Urinary bladder (tissue), 4 donors: ENCODE results near the gene CLPTM1L. TPM values are rescaled to one million over a fixed set of nuclear protein-coding genes. Genes with fewer than 3 reads are reported as not detected.
A peak's percentile ranks its signal among the peaks of the same experiment; 100 is the strongest.

Experiments
- DNase-seq: peaks from one replicate; pipeline ENCODE4 v3.0.0-alpha.2; 2015; ENCODE audit errors: extremely low spot score
- H3K27ac ChIP-seq: one replicate; pipeline ENCODE4 v1.5.1; 2013; ENCODE audit warnings: low read depth, mild to moderate bottlenecking, moderate library complexity
- H3K36me3 ChIP-seq: one replicate; pipeline ENCODE4 v1.6.1; 2013; ENCODE audit warnings: mild to moderate bottlenecking, moderate library complexity; ENCODE audit not compliant: insufficient read depth
- H3K4me1 ChIP-seq: one replicate; pipeline ENCODE4 v1.6.1; 2013; ENCODE audit warnings: mild to moderate bottlenecking, moderate library complexity; ENCODE audit not compliant: insufficient read depth
- H3K4me3 ChIP-seq: one replicate; pipeline ENCODE4 v1.5.1; 2013; ENCODE audit warnings: low read depth, low read length
- WGBS: extraction: QIAGEN DNeasy Blood & Tissue Kit; methylation state at CpG from one replicate; pipeline ENCODE4 v1.1.7; 2013; 5-methylcytosine and 5-hydroxymethylcytosine counted together
- polyA plus RNA-seq: library from polyadenylated mRNA; stranded (reverse); fragments of 200-250 nt; gene quantifications from one replicate; pipeline ENCODE4 v1.2.3, GENCODE V29; 2013
- total RNA-seq: library from RNA; depleted of rRNA; stranded (reverse); fragments of >200 nt; gene quantifications from one replicate; pipeline ENCODE4 v1.2.3, GENCODE V29; 2014
- donor health status: healthy with polysubstance abuse.
- donor health status: healthy.

CLPTM1L gene
- total and polyA plus RNA-seq, 2 donors: 72.8 to 85.3 TPM

- no peak for DNase-seq
- peaks cover 5% of the 10 kb centered on the region for H3K36me3 ChIP-seq
- 91% methylated on average over 36 of the region's 36 CpGs for WGBS
Observed at GRCh38 chr5:1320436-1321344, 24.2 kb downstream of the CLPTM1L start.

GRCh38 chr5:1319436-1320256, 25.3 kb downstream of the CLPTM1L start:
- no peak overlapping the region for H3K4me3 ChIP-seq
- 92% methylated on average over 21 of the region's 21 CpGs for WGBS
- H3K4me1 ChIP-seq: no peaks in the 10 kb centered on the region
- H3K27ac ChIP-seq: no peak overlapping the region
- peaks cover 5% of the 10 kb centered on the region for H3K36me3 ChIP-seq
- no peak for DNase-seq

More at GRCh38 chr5:1320436-1321344, 24.2 kb downstream of the CLPTM1L start:
- Histone ChIP-seq H3K4me1 (no peaks in the 10 kb centered on the region), H3K27ac (no peak overlapping the region), H3K4me3 (no peak overlapping the region)

GRCh38 chr5:1318659-1319251, 26.1 kb downstream of the CLPTM1L start:
- Histone ChIP-seq H3K4me1 (no peaks in the 10 kb centered on the region), H3K27ac (no peak overlapping the region), H3K36me3 (peaks cover 5% of the 10 kb centered on the region), H3K4me3 (no peak overlapping the region)
- DNase-seq: no peak
- WGBS: 92% methylated on average over 29 of the region's 29 CpGs

GRCh38 chr5:1317921-1318565, 26.9 kb downstream of the CLPTM1L start:
- 90% methylated on average over 26 of the region's 26 CpGs for WGBS
- Histone ChIP-seq H3K27ac (no peak overlapping the region), H3K4me3 (no peak overlapping the region), H3K4me1 (no peaks in the 10 kb centered on the region), H3K36me3 (peaks cover 5% of the 10 kb centered on the region)
- DNase-seq: no peak

- DNase-seq: no peak
- peaks cover 2% of the 10 kb centered on the region for H3K36me3 ChIP-seq
- no peaks in the 10 kb centered on the region for H3K4me1 ChIP-seq
- no peak overlapping the region for H3K4me3 ChIP-seq
- 52% methylated on average over 17 of the region's 17 CpGs for WGBS
- no peak overlapping the region for H3K27ac ChIP-seq
Observed at GRCh38 chr5:1316588-1317340, 28.1 kb downstream of the CLPTM1L start.

GRCh38 chr5:1315709-1316587, 29.0 kb downstream of the CLPTM1L start:
- Histone ChIP-seq H3K4me1 (no peaks in the 10 kb centered on the region), H3K4me3 (no peak overlapping the region), H3K27ac (no peak overlapping the region), H3K36me3 (no peaks in the 10 kb centered on the region)
- DNase-seq: peak; percentile 41
- WGBS: 23% methylated on average over 33 of the region's 33 CpGs

GRCh38 chr5:1315018-1315708, 29.7 kb downstream of the CLPTM1L start:
- Histone ChIP-seq H3K4me3 (no peak overlapping the region), H3K4me1 (no peaks in the 10 kb centered on the region), H3K27ac (no peak overlapping the region), H3K36me3 (no peaks in the 10 kb centered on the region)
- WGBS: 81% methylated on average over 13 of the region's 13 CpGs
- DNase-seq: no peak

GRCh38 chr5:1314564-1314982, 30.3 kb downstream of the CLPTM1L start:
- no peak overlapping the region for H3K27ac ChIP-seq
- 93% methylated on average over 13 of the region's 13 CpGs for WGBS

GRCh38 chr5:1312993-1313833, 31.7 kb downstream of the CLPTM1L start:
- H3K27ac ChIP-seq: no peak overlapping the region
- WGBS: 70% methylated on average over 25 of the region's 25 CpGs
- no peak for DNase-seq
- H3K36me3 ChIP-seq: no peaks in the 10 kb centered on the region
- H3K4me1 ChIP-seq: no peaks in the 10 kb centered on the region
- no peak overlapping the region for H3K4me3 ChIP-seq

More at GRCh38 chr5:1314564-1314982, 30.3 kb downstream of the CLPTM1L start:
- no peak for DNase-seq
- no peaks in the 10 kb centered on the region for H3K4me1 ChIP-seq
- no peaks in the 10 kb centered on the region for H3K36me3 ChIP-seq
- H3K4me3 ChIP-seq: no peak overlapping the region

GRCh38 chr5:1312206-1312605, 32.7 kb downstream of the CLPTM1L start:
- Histone ChIP-seq H3K4me3 (no peak overlapping the region), H3K36me3 (no peaks in the 10 kb centered on the region), H3K4me1 (no peaks in the 10 kb centered on the region), H3K27ac (no peak overlapping the region)
- WGBS: 81% methylated on average over 7 of the region's 7 CpGs
- DNase-seq: no peak
